ENCODE measurements around the gene SEMA3E.

Gene SEMA3E

DNA sequence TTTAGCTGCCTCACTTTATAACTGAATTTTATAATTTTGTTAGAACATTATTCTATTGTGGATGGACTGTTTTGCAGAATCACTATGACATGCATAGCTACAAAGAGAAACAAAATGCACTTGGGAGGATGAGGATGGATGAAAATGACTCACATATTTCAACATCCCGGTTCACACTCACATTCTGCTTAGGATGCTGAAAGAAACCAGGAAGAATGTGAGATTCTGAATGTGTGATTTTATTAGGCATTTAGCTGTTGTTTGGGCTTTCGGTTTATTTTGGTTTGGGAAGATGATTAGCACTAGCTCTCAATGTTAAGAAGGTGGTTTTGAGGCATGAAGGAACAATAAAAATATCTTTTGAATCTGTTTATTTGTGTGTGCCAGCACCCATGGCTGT, 235.5 kb downstream of the SEMA3E start:
- H3K79me2 ChIP-seq (ENCODE audit: insufficient read depth, low read depth) = no peaks in the 10 kb centered on the region
- no peaks in the 10 kb centered on the region for H4K20me1 ChIP-seq (ENCODE audit: insufficient read depth)
- H3K27ac ChIP-seq = no peak overlapping the region
- no peaks in the 10 kb centered on the region for H3K4me1 ChIP-seq (ENCODE audit: low read depth, poor library complexity, severe bottlenecking)
- no peaks in the 10 kb centered on the region for H3K27me3 ChIP-seq (ENCODE audit: insufficient read depth, low read depth)
- H3K4me2 ChIP-seq = no peak overlapping the region
- no peak overlapping the region for H2AFZ ChIP-seq (ENCODE audit: low read depth)
- no peaks in the 10 kb centered on the region for H3K36me3 ChIP-seq (ENCODE audit: insufficient read depth)
- no peak overlapping the region for H3K9ac ChIP-seq
- TF ChIP-seq, protein P1, sequence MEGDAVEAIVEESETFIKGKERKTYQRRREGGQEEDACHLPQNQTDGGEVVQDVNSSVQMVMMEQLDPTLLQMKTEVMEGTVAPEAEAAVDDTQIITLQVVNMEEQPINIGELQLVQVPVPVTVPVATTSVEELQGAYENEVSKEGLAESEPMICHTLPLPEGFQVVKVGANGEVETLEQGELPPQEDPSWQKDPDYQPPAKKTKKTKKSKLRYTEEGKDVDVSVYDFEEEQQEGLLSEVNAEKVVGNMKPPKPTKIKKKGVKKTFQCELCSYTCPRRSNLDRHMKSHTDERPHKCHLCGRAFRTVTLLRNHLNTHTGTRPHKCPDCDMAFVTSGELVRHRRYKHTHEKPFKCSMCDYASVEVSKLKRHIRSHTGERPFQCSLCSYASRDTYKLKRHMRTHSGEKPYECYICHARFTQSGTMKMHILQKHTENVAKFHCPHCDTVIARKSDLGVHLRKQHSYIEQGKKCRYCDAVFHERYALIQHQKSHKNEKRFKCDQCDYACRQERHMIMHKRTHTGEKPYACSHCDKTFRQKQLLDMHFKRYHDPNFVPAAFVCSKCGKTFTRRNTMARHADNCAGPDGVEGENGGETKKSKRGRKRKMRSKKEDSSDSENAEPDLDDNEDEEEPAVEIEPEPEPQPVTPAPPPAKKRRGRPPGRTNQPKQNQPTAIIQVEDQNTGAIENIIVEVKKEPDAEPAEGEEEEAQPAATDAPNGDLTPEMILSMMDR (conservative IDR thresholded peaks at IDR 0.05; ENCODE audit: low read depth, low read length) = no peak
- H3K4me3 ChIP-seq (IDR thresholded peaks at IDR 0.05; ENCODE audit: insufficient read depth, low read depth, low read length) = no peak overlapping the region

- no peak overlapping the region for H3K27ac ChIP-seq
- H3K27me3 ChIP-seq (ENCODE audit: insufficient read depth, low read depth) = no peaks in the 10 kb centered on the region
- H3K4me2 ChIP-seq = no peak overlapping the region
- no peaks in the 10 kb centered on the region for H3K36me3 ChIP-seq (ENCODE audit: insufficient read depth)
- no peaks in the 10 kb centered on the region for H4K20me1 ChIP-seq (ENCODE audit: insufficient read depth)
- H3K4me1 ChIP-seq (ENCODE audit: low read depth, poor library complexity, severe bottlenecking) = no peaks in the 10 kb centered on the region
- H3K9ac ChIP-seq = no peak overlapping the region
- H2AFZ ChIP-seq (ENCODE audit: low read depth) = no peak overlapping the region
- H3K79me2 ChIP-seq (ENCODE audit: insufficient read depth, low read depth) = no peaks in the 10 kb centered on the region
- H3K4me3 ChIP-seq (IDR thresholded peaks at IDR 0.05; ENCODE audit: insufficient read depth, low read depth, low read length) = no peak overlapping the region
- TF ChIP-seq, protein P1 (conservative IDR thresholded peaks at IDR 0.05; ENCODE audit: low read depth, low read length) = peak; percentile 77
These were observed 237.8 kb downstream of the SEMA3E start for GRCh38 chr7:83410989-83411591.

GRCh38 chr7:83394776-83395175, 254.2 kb downstream of the SEMA3E start:
- H3K27me3 ChIP-seq (ENCODE audit: insufficient read depth, low read depth) = no peaks in the 10 kb centered on the region
- TF ChIP-seq, protein P1 (conservative IDR thresholded peaks at IDR 0.05; ENCODE audit: low read depth, low read length) = no peak
- H3K4me3 ChIP-seq (IDR thresholded peaks at IDR 0.05; ENCODE audit: insufficient read depth, low read depth, low read length) = no peak overlapping the region
- H3K79me2 ChIP-seq (ENCODE audit: insufficient read depth, low read depth) = no peaks in the 10 kb centered on the region
- no peaks in the 10 kb centered on the region for H3K4me1 ChIP-seq (ENCODE audit: low read depth, poor library complexity, severe bottlenecking)
- no peaks in the 10 kb centered on the region for H3K36me3 ChIP-seq (ENCODE audit: insufficient read depth)
- no peak overlapping the region for H3K9ac ChIP-seq
- H2AFZ ChIP-seq (ENCODE audit: low read depth) = no peak overlapping the region
- H4K20me1 ChIP-seq (ENCODE audit: insufficient read depth) = no peaks in the 10 kb centered on the region
- H3K4me2 ChIP-seq = no peak overlapping the region
- H3K27ac ChIP-seq = no peak overlapping the region

- Histone ChIP-seq H2AFZ (ENCODE audit: low read depth) (no peak overlapping the region), H3K4me2 (no peak overlapping the region), H3K27ac (no peak overlapping the region), H3K36me3 (ENCODE audit: insufficient read depth) (no peaks in the 10 kb centered on the region), H4K20me1 (ENCODE audit: insufficient read depth) (no peaks in the 10 kb centered on the region), H3K27me3 (ENCODE audit: insufficient read depth, low read depth) (no peaks in the 10 kb centered on the region), H3K9ac (no peak overlapping the region), H3K4me3 (IDR thresholded peaks at IDR 0.05; ENCODE audit: insufficient read depth, low read depth, low read length) (no peak overlapping the region), H3K4me1 (ENCODE audit: low read depth, poor library complexity, severe bottlenecking) (no peaks in the 10 kb centered on the region), H3K79me2 (ENCODE audit: insufficient read depth, low read depth) (no peaks in the 10 kb centered on the region)
- TF ChIP-seq, protein P1 (conservative IDR thresholded peaks at IDR 0.05; ENCODE audit: low read depth, low read length) = no peak
These were observed 260.5 kb downstream of the SEMA3E start for GRCh38 chr7:83388436-83388835.

All from KMS-11 (cell line).